Mesenchymal stem cell (in vitro differentiated cells and primary cell): ENCODE data around the gene IRF2.

Experiments used
- DNase-seq: peaks from one replicate; pipeline ENCODE4 v3.0.0-alpha.2; 2013
- H2AFZ ChIP-seq: one replicate; pipeline ENCODE4 v1.6.1; 2013; ENCODE audit warnings: low read depth, mild to moderate bottlenecking, control low read depth, inconsistent platforms, low read length, moderate library complexity
- H2AK5ac ChIP-seq: 2 replicates; pipeline ENCODE4 v1.6.1; 2013; ENCODE audit warnings: low read length, moderate library complexity, mild to moderate bottlenecking, inconsistent platforms; ENCODE audit not compliant: severe bottlenecking
- H2BK120ac ChIP-seq: one replicate; pipeline ENCODE4 v1.6.1; 2013; ENCODE audit warnings: low read depth, mild to moderate bottlenecking, inconsistent platforms, low read length, moderate library complexity
- H2BK12ac ChIP-seq, 2 experiments: one replicate each; pipeline ENCODE4 v1.6.1; 2013; ENCODE audit warnings: inconsistent platforms in 2 of 2, low read length in 2 of 2, mild to moderate bottlenecking in 2 of 2, moderate library complexity in 2 of 2, control low read depth in 1 of 2
- H2BK15ac ChIP-seq: one replicate; pipeline ENCODE4 v1.6.1; 2013; ENCODE audit warnings: mild to moderate bottlenecking, low read depth, inconsistent platforms; ENCODE audit not compliant: poor library complexity, severe bottlenecking
- H2BK5ac ChIP-seq: 2 replicates; pipeline ENCODE4 v1.6.1; 2013; ENCODE audit warnings: low read depth, mild to moderate bottlenecking, low read length, control low read depth, inconsistent platforms; ENCODE audit not compliant: poor library complexity, severe bottlenecking
- H3K14ac ChIP-seq, 2 experiments: one replicate each; pipeline ENCODE4 v1.6.1; 2013; ENCODE audit warnings: inconsistent platforms in 2 of 2, low read length in 2 of 2, control low read depth in 1 of 2, mild to moderate bottlenecking in 1 of 2, moderate library complexity in 1 of 2
- H3K18ac ChIP-seq, 2 experiments: one replicate each; pipeline ENCODE4 v1.6.1; 2013; ENCODE audit warnings: inconsistent platforms in 2 of 2, low read length in 2 of 2, control low read depth in 1 of 2, low read depth in 1 of 2, mild to moderate bottlenecking in 1 of 2
- H3K23ac ChIP-seq, 2 experiments: one replicate each; pipeline ENCODE4 v1.6.1; 2013; ENCODE audit warnings: inconsistent platforms in 2 of 2, low read length in 2 of 2, mild to moderate bottlenecking in 2 of 2, moderate library complexity in 2 of 2, control low read depth in 1 of 2
- H3K27ac ChIP-seq: 2 replicates; pipeline ENCODE4 v1.5.1; 2013; ENCODE audit warnings: mild to moderate bottlenecking, moderate library complexity, low read length, control low read depth, inconsistent platforms; ENCODE audit not compliant: poor library complexity, severe bottlenecking
- H3K27me3 ChIP-seq, 2 experiments: 2 replicates each; pipeline versions ENCODE4 v1.6.1 to v1.7.0; 2013; ENCODE audit warnings: low read length in 2 of 2, mild to moderate bottlenecking in 2 of 2, moderate library complexity in 2 of 2, control low read depth in 1 of 2, inconsistent platforms in 1 of 2; ENCODE audit not compliant: control insufficient read depth in 1 of 2, insufficient read depth in 1 of 2
- H3K36me3 ChIP-seq, 2 experiments: 2 replicates each; pipeline versions ENCODE4 v1.6.1 to v1.7.0; 2013; ENCODE audit warnings: low read length in 2 of 2, control low read depth in 1 of 2, inconsistent platforms in 1 of 2, low read depth in 1 of 2, mild to moderate bottlenecking in 1 of 2; ENCODE audit not compliant: insufficient read depth in 2 of 2, control insufficient read depth in 1 of 2
- H3K4ac ChIP-seq, 2 experiments: one replicate each; pipeline ENCODE4 v1.6.1; 2013; ENCODE audit warnings: inconsistent platforms in 2 of 2, low read length in 2 of 2, mild to moderate bottlenecking in 2 of 2, moderate library complexity in 2 of 2, control low read depth in 1 of 2, low read depth in 1 of 2
- H3K4me1 ChIP-seq: 2 replicates; pipeline ENCODE4 v1.6.1; 2013; ENCODE audit warnings: low read depth, low read length, control low read depth; ENCODE audit not compliant: control insufficient read depth, insufficient read depth
- H3K4me2 ChIP-seq: 2 replicates; pipeline ENCODE4 v1.6.1; 2013; ENCODE audit warnings: low read length, mild to moderate bottlenecking, inconsistent platforms; ENCODE audit not compliant: poor library complexity, severe bottlenecking
- H3K4me3 ChIP-seq, 2 experiments: 2 replicates each; pipeline versions ENCODE4 v1.5.1 to v1.7.0; 2013; ENCODE audit warnings: low read length in 2 of 2, mild to moderate bottlenecking in 2 of 2, control low read depth in 1 of 2, low read depth in 1 of 2; ENCODE audit not compliant: insufficient read depth in 1 of 2
- H3K79me1 ChIP-seq: replicated peaks from 2 replicates; pipeline ENCODE4 v1.6.1; 2013; ENCODE audit warnings: mild to moderate bottlenecking, control low read depth, low read length, inconsistent platforms; ENCODE audit not compliant: poor library complexity, severe bottlenecking
- H3K9ac ChIP-seq: 2 replicates; pipeline ENCODE4 v1.7.0; 2013; ENCODE audit warnings: mild to moderate bottlenecking, low read length, moderate library complexity
- H3K9me3 ChIP-seq: 2 replicates; pipeline ENCODE4 v1.7.0; 2013; ENCODE audit warnings: mild to moderate bottlenecking, low read length; ENCODE audit not compliant: control insufficient read depth
- H4K8ac ChIP-seq: one replicate; pipeline ENCODE4 v1.6.1; 2013; ENCODE audit warnings: inconsistent platforms, mild to moderate bottlenecking, low read length, moderate library complexity
- H4K91ac ChIP-seq: one replicate; pipeline ENCODE4 v1.6.1; 2013; ENCODE audit warnings: mild to moderate bottlenecking, low read length, inconsistent platforms
- WGBS: methylation state at CpG from one replicate; pipeline ENCODE4 v1.1.7; 2013; ENCODE audit warnings: mixed read lengths; 5-methylcytosine and 5-hydroxymethylcytosine counted together

The IRF2 gene

GRCh38 chr4:184479516-184479950 lies 5.2 kb upstream of the IRF2 start:
- Histone ChIP-seq H2BK12ac (no peak overlapping the region), H3K4me3 (no peak overlapping the region), H3K27ac (no peak overlapping the region), H4K8ac (no peak overlapping the region), H3K4ac (no peak overlapping the region), H2BK15ac (no peak overlapping the region), H3K27me3 (no peaks in the 10 kb centered on the region), H3K9me3 (no peaks in the 10 kb centered on the region), H3K36me3 (no peaks in the 10 kb centered on the region), H2AK5ac (no peak overlapping the region), H2BK5ac (no peak overlapping the region), H2AFZ (no peak overlapping the region), H3K9ac (no peak overlapping the region), H3K18ac (no peak overlapping the region), H3K4me1 (peaks cover 2% of the 10 kb centered on the region), H3K79me1 (peaks cover 6% of the 10 kb centered on the region), H3K14ac (no peak overlapping the region), H2BK120ac (no peak overlapping the region), H3K4me2 (no peak overlapping the region), H4K91ac (no peak overlapping the region), H3K23ac (no peak overlapping the region)
- 100% methylated on average over 1 of the region's 1 CpG for WGBS
- DNase-seq, result no peak

GRCh38 chr4:184477201-184477999 lies 3.0 kb upstream of the IRF2 start:
- no peak overlapping the region for H2AK5ac ChIP-seq

GRCh38 chr4:184476695-184477094 lies 2.3 kb upstream of the IRF2 start:
- Histone ChIP-seq H4K8ac (no peak overlapping the region), H3K4me3 (no peak overlapping the region), H3K27ac (no peak overlapping the region), H3K79me1 (peaks cover 8% of the 10 kb centered on the region), H3K27me3 (no peaks in the 10 kb centered on the region), H3K4ac (no peak overlapping the region), H3K36me3 (no peaks in the 10 kb centered on the region), H2BK120ac (no peak overlapping the region), H2BK5ac (no peak overlapping the region), H2BK12ac (peak overlapping the region in 1 of 2 experiments; percentile 35), H2AK5ac (no peak overlapping the region), H4K91ac (no peak overlapping the region), H2BK15ac (no peak overlapping the region), H3K9me3 (no peaks in the 10 kb centered on the region), H3K14ac (no peak overlapping the region), H3K4me1 (peaks cover 3% of the 10 kb centered on the region), H3K18ac (no peak overlapping the region), H3K23ac (peak overlapping the region in 1 of 2 experiments; percentile 20), H2AFZ (no peak overlapping the region), H3K9ac (no peak overlapping the region), H3K4me2 (no peak overlapping the region)
- no peak for DNase-seq
- 96% methylated on average over 8 of the region's 8 CpGs for WGBS

More at GRCh38 chr4:184477201-184477999, 3.0 kb upstream of the IRF2 start:
- Histone ChIP-seq H2BK12ac (no peak overlapping the region), H2AFZ (no peak overlapping the region), H3K27me3 (no peaks in the 10 kb centered on the region), H2BK5ac (no peak overlapping the region), H3K4me2 (no peak overlapping the region), H3K4me3 (no peak overlapping the region), H3K4ac (no peak overlapping the region), H3K27ac (no peak overlapping the region), H3K79me1 (peaks cover 8% of the 10 kb centered on the region), H2BK15ac (no peak overlapping the region), H4K91ac (no peak overlapping the region), H3K9me3 (no peaks in the 10 kb centered on the region), H3K18ac (no peak overlapping the region), H3K9ac (peak overlapping the region; percentile 37), H4K8ac (no peak overlapping the region), H3K23ac (no peak overlapping the region), H2BK120ac (no peak overlapping the region), H3K36me3 (no peaks in the 10 kb centered on the region), H3K14ac (no peak overlapping the region), H3K4me1 (peaks cover 2% of the 10 kb centered on the region)
- WGBS, result 77% methylated on average over 9 of the region's 9 CpGs
- DNase-seq, result no peak

- no peak overlapping the region for H2BK15ac ChIP-seq
- 4% methylated on average over 2 of the region's 6 CpGs for WGBS
- H4K91ac ChIP-seq, result no peak overlapping the region
- no peak overlapping the region for H2BK5ac ChIP-seq
- peak overlapping the region; percentile 87 to 100 for H3K4me3 ChIP-seq
- no peak for DNase-seq
- H2BK120ac ChIP-seq, result no peak overlapping the region
- peak overlapping the region; percentile 99 for H3K9ac ChIP-seq
- H3K4ac ChIP-seq, result peak overlapping the region in 1 of 2 experiments; percentile 89
- H3K18ac ChIP-seq, result peak overlapping the region; percentile 24 to 97
- peaks cover 3% of the 10 kb centered on the region for H3K4me1 ChIP-seq
- no peak overlapping the region for H4K8ac ChIP-seq
- H3K27me3 ChIP-seq, result no peaks in the 10 kb centered on the region
- no peak overlapping the region for H3K14ac ChIP-seq
- peak overlapping the region; percentile 74 for H3K4me2 ChIP-seq
- no peak overlapping the region for H2AK5ac ChIP-seq
- no peak overlapping the region for H3K27ac ChIP-seq
- no peak overlapping the region for H2AFZ ChIP-seq
- H3K23ac ChIP-seq, result peak overlapping the region in 1 of 2 experiments; percentile 77
- H2BK12ac ChIP-seq, result peak overlapping the region in 1 of 2 experiments; percentile 8
- H3K79me1 ChIP-seq, result peaks cover 8% of the 10 kb centered on the region
- H3K9me3 ChIP-seq, result no peaks in the 10 kb centered on the region
- no peaks in the 10 kb centered on the region for H3K36me3 ChIP-seq
Observed at GRCh38 chr4:184475498-184475897, 1.1 kb upstream of the IRF2 start.
